Measurements from ENCODE around the gene HOGA1.
"Not testable (repeated sequence)": the region's sequence is repeated elsewhere in the genome, so short reads cannot be mapped to it uniquely, and the experiment has no call there.

HOGA1 gene

GRCh38 chr10:97584060-97584797 lies at the start of gene HOGA1:
Gene HOGA1 (plus strand): TSS chr10:97584389. CDS start chr10:97584704, 315 bp downstream.
- no peak for DNase-seq (ENCODE audit: low read depth)

GRCh38 chr10:97534746-97535367 lies 49.3 kb upstream of the HOGA1 start:
- DNase-seq (ENCODE audit: low read depth) = no peak

- no peak for DNase-seq (ENCODE audit: low read depth)
These were observed 46.9 kb upstream of the HOGA1 start for GRCh38 chr10:97537186-97537869.

- DNase-seq (ENCODE audit: low read depth) = no peak
These were observed 45.8 kb upstream of the HOGA1 start for GRCh38 chr10:97538411-97538810.

- no peak for DNase-seq (ENCODE audit: low read depth)
These were observed 45.4 kb upstream of the HOGA1 start for GRCh38 chr10:97538839-97539238.

- DNase-seq (ENCODE audit: low read depth) = no peak
These were observed 44.5 kb upstream of the HOGA1 start for GRCh38 chr10:97539523-97540200.

GRCh38 chr10:97540669-97541500 lies 43.3 kb upstream of the HOGA1 start:
- no peak for DNase-seq (ENCODE audit: low read depth)

- no peak for DNase-seq (ENCODE audit: low read depth)
These were observed 41.8 kb upstream of the HOGA1 start for GRCh38 chr10:97542169-97543024.

GRCh38 chr10:97543025-97543546 lies 41.1 kb upstream of the HOGA1 start:
- DNase-seq (ENCODE audit: low read depth) = no peak

- DNase-seq (ENCODE audit: low read depth) = no peak
These were observed 37.5 kb upstream of the HOGA1 start for GRCh38 chr10:97546456-97547270.

- DNase-seq (ENCODE audit: low read depth) = no peak
These were observed 37.0 kb upstream of the HOGA1 start for GRCh38 chr10:97547271-97547600.

- no peak for DNase-seq (ENCODE audit: low read depth)
These were observed 36.2 kb upstream of the HOGA1 start for GRCh38 chr10:97547962-97548361.

- no peak for DNase-seq (ENCODE audit: low read depth)
These were observed 35.2 kb upstream of the HOGA1 start for GRCh38 chr10:97548828-97549455.

- no peak for DNase-seq (ENCODE audit: low read depth)
These were observed 34.4 kb upstream of the HOGA1 start for GRCh38 chr10:97549587-97550322.

- no peak for DNase-seq (ENCODE audit: low read depth)
These were observed 33.6 kb upstream of the HOGA1 start for GRCh38 chr10:97550336-97551149.

GRCh38 chr10:97551271-97551670 lies 32.9 kb upstream of the HOGA1 start:
- DNase-seq (ENCODE audit: low read depth) = no peak

GRCh38 chr10:97553575-97554031 lies 30.6 kb upstream of the HOGA1 start:
- DNase-seq (ENCODE audit: low read depth) = no peak

- not testable (repeated sequence) for DNase-seq (ENCODE audit: low read depth)
These were observed 29.9 kb upstream of the HOGA1 start for GRCh38 chr10:97554336-97554735.

All from stimulated activated CD8-positive, alpha-beta memory T cell treated with anti-CD3 and anti-CD28 coated beads, Interleukin-15, amount 100 ng/mL, for 24 hours (primary cell).